Nephron progenitor cell (in vitro differentiated cells): Measurements from ENCODE around the gene KCNK15.

Source experiments
- DNase-seq: peaks from one replicate; pipeline ENCODE4 v3.0.0; 2021
- H3K27ac Mint-ChIP-seq: 2 replicates; pipeline ENCODE4 v1.8.0; 2021; ENCODE audit warnings: mild to moderate bottlenecking, moderate library complexity, mixed read lengths
- H3K27me3 Mint-ChIP-seq: 2 replicates; pipeline ENCODE4 v1.8.0; 2021; ENCODE audit warnings: mild to moderate bottlenecking, low read depth, mixed read lengths; ENCODE audit not compliant: poor library complexity
- H3K36me3 Mint-ChIP-seq: 2 replicates; pipeline ENCODE4 v1.8.0; 2021; ENCODE audit warnings: low read depth, mixed read lengths
- H3K4me1 Mint-ChIP-seq: 2 replicates; pipeline ENCODE4 v1.8.0; 2021; ENCODE audit warnings: mixed read lengths
- H3K4me3 Mint-ChIP-seq: 2 replicates; pipeline ENCODE4 v1.8.0; 2021; ENCODE audit warnings: mild to moderate bottlenecking, moderate library complexity, mixed read lengths
- H3K9me3 Mint-ChIP-seq: 2 replicates; pipeline ENCODE4 v1.8.0; 2021; ENCODE audit warnings: mild to moderate bottlenecking, moderate library complexity, mixed read lengths
- CTCF ChIP-seq: fragments of 200-600 bp; sonication (generic); IDR thresholded peaks from 2 replicates; pipeline ENCODE4 v1.5.0; 2021; ENCODE audit warnings: antibody characterized with exemption

Gene KCNK15

GRCh38 chr20:44705364-44706094 lies 40.1 kb upstream of the KCNK15 start:
- Mint-ChIP-seq H3K27ac (no peak overlapping the region), H3K9me3 (no peaks in the 10 kb centered on the region), H3K4me3 (no peak overlapping the region), H3K36me3 (no peaks in the 10 kb centered on the region), H3K27me3 (no peaks in the 10 kb centered on the region), H3K4me1 (peaks cover 41% of the 10 kb centered on the region)
- no peak for TF ChIP-seq CTCF
- DNase-seq = no peak

- H3K27ac Mint-ChIP-seq = no peak overlapping the region
- H3K4me1 Mint-ChIP-seq = peaks cover 32% of the 10 kb centered on the region
- no peak for DNase-seq
- no peak overlapping the region for H3K4me3 Mint-ChIP-seq
- H3K9me3 Mint-ChIP-seq = no peaks in the 10 kb centered on the region
- H3K36me3 Mint-ChIP-seq = no peaks in the 10 kb centered on the region
- TF ChIP-seq CTCF = no peak
- H3K27me3 Mint-ChIP-seq = peaks cover under 1% of the 10 kb centered on the region
Measured at GRCh38 chr20:44706301-44707017, 39.2 kb upstream of the KCNK15 start.

GRCh38 chr20:44707018-44707579 lies 38.6 kb upstream of the KCNK15 start:
- H3K4me1 Mint-ChIP-seq = peaks cover 26% of the 10 kb centered on the region
- no peak overlapping the region for H3K4me3 Mint-ChIP-seq
- H3K36me3 Mint-ChIP-seq = no peaks in the 10 kb centered on the region
- no peak overlapping the region for H3K27ac Mint-ChIP-seq
- H3K27me3 Mint-ChIP-seq = peaks cover 2% of the 10 kb centered on the region
- H3K9me3 Mint-ChIP-seq = no peaks in the 10 kb centered on the region
- DNase-seq = no peak
- TF ChIP-seq CTCF = no peak

GRCh38 chr20:44709380-44709779 lies 36.3 kb upstream of the KCNK15 start:
- Mint-ChIP-seq H3K4me1 (peaks cover 24% of the 10 kb centered on the region), H3K4me3 (no peak overlapping the region), H3K9me3 (no peaks in the 10 kb centered on the region), H3K27ac (no peak overlapping the region), H3K27me3 (peaks cover 2% of the 10 kb centered on the region), H3K36me3 (no peaks in the 10 kb centered on the region)
- no peak for DNase-seq
- no peak for TF ChIP-seq CTCF

- Mint-ChIP-seq H3K27me3 (peaks cover 2% of the 10 kb centered on the region), H3K4me1 (peaks cover 25% of the 10 kb centered on the region), H3K4me3 (no peak overlapping the region), H3K36me3 (no peaks in the 10 kb centered on the region), H3K9me3 (no peaks in the 10 kb centered on the region), H3K27ac (no peak overlapping the region)
- no peak for TF ChIP-seq CTCF
- DNase-seq = no peak
Measured at GRCh38 chr20:44709797-44710196, 35.9 kb upstream of the KCNK15 start.
